Ovary (tissue), 9 donors: ENCODE results near the gene PRKG1. TPM values are rescaled to one million over a fixed set of nuclear protein-coding genes. Genes with fewer than 3 reads are reported as not detected.
A peak's percentile ranks its signal among the peaks of the same experiment; 100 is the strongest.

Source experiments
- DNase-seq, 5 donors: peaks; one replicate each; pipeline ENCODE4 v3.0.0-alpha.2; 2019 to 2020
- H3K27ac ChIP-seq, 2 donors: fragments of 200-600 bp; one replicate each; pipeline versions ENCODE4 v1.5.1 to v1.8.0; 2019 to 2022
- H3K27me3 ChIP-seq: fragments of 200-600 bp; one replicate; pipeline ENCODE4 v1.8.0; 2022
- H3K36me3 ChIP-seq: fragments of 200-600 bp; sonication (generic); one replicate; pipeline ENCODE4 v1.5.1; 2019
- H3K4me1 ChIP-seq: one replicate; pipeline ENCODE4 v1.8.1; 2013; ENCODE audit warnings: mild to moderate bottlenecking, moderate library complexity; ENCODE audit not compliant: insufficient read depth
- H3K4me3 ChIP-seq: fragments of 200-600 bp; sonication (generic); one replicate; pipeline ENCODE4 v1.5.1; 2017
- H3K9me3 ChIP-seq, 2 donors: fragments of 200-600 bp in 1 of 2; sonication (generic) in 1 of 2; one replicate each; pipeline versions ENCODE4 v1.5.1 to v1.8.1; 2013 to 2019; ENCODE audit warnings: mild to moderate bottlenecking in 1 of 2, moderate library complexity in 1 of 2
- EP300 ChIP-seq: sonication (generic); formaldehyde crosslinking; IDR thresholded peaks from one replicate; pipeline ENCODE4 v1.6.1; 2017; ENCODE audit warnings: antibody characterized with exemption
- POLR2A ChIP-seq: fragments of 450-650 bp; IDR thresholded peaks from one replicate; pipeline ENCODE4 v1.6.1; 2017; ENCODE audit warnings: antibody characterized with exemption, mild to moderate bottlenecking, moderate library complexity
- WGBS, 3 donors: extraction: QIAGEN DNeasy Blood & Tissue Kit in 1 of 3; methylation state at CpG; one replicate each; pipeline versions ENCODE4 v1.1.5 to v1.1.7; 2013 to 2017; 5-methylcytosine and 5-hydroxymethylcytosine counted together
- intact Hi-C, 4 donors: fragments of 100-400 bp; cut with DNase I; formaldehyde crosslinking; loops; one replicate each; pipeline versions ENCODE4 v1.11.0 to v1.15.1; 2022 to 2023
- polyA plus RNA-seq, 2 donors: library from polyadenylated mRNA; stranded (reverse); fragments of 200-250 nt in 1 of 2; fragments of 350-450 nt in 1 of 2; fragmentation: Illumina TruSeq in 1 of 2; extraction: RNeasy Lipid Tissue Mini Kit (QIAGEN cat#74804) in 1 of 2; gene quantifications; one replicate each; pipeline ENCODE4 v1.2.3, GENCODE V29; 2013 to 2014
- total RNA-seq, 7 donors: library from RNA; depleted of rRNA in 2 of 7; stranded (reverse); fragments of >200 nt in 2 of 7; fragmentation: NEBNext Ultra II Directional in 3 of 7; extraction: Animal tissue kit (Norgen Biotek cat#: 25700) in 3 of 7; gene quantifications; one replicate each; pipeline versions ENCODE4 v1.1.0 to v1.2.4, GENCODE V29; 2016 to 2023
- TF ChIP-seq, protein P1 (sequence below), 3 donors: fragments of 450-650 bp in 2 of 3; fragments of 200-600 bp in 1 of 3; IDR thresholded peaks; one replicate each; pipeline versions ENCODE4 v1.5.1 to v1.8.0; 2016 to 2022; ENCODE audit warnings: antibody characterized with exemption in 3 of 3, mild to moderate bottlenecking in 1 of 3
- donor health status: DM: no; HTN: no; CAD: no; lungs with moderate emphysema.
- donor health status: DM: no; HTN: no; CAD: no.
- donor health status: Bipolar disorder and iron deficiency.
- donor health status: DM: yes; HTN: yes; CAD: no.
- donor health status: DM: no; HTN: no; CAD: no.
- donor health status: DM: yes; HTN: yes; CAD: no.

Gene PRKG1
- total and polyA plus RNA-seq, 9 donors: 2.8 to 21.1 (median 15.7) TPM

DNA sequence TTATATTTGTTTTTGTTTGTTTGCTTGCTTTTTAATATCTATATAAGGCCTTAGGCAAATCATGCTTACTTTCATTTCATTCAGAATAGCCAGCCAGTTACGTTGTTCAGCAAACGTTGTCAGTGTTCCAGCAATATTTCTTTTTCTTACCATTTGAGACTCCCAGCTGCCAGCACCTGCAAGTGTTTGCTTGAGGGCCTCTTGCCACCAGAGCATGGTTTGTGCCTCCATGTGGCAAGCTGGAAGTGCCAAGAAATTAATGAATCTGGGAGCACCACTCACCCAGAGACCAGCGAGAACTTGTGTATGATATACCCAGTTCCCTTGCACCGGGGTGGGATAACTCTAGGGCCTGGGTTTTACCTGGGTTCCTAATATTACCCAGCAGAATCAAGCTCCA is 802.2 kb downstream of the PRKG1 start:
- no peaks in the 10 kb centered on the region for H3K36me3 ChIP-seq
- TF ChIP-seq, protein P1, sequence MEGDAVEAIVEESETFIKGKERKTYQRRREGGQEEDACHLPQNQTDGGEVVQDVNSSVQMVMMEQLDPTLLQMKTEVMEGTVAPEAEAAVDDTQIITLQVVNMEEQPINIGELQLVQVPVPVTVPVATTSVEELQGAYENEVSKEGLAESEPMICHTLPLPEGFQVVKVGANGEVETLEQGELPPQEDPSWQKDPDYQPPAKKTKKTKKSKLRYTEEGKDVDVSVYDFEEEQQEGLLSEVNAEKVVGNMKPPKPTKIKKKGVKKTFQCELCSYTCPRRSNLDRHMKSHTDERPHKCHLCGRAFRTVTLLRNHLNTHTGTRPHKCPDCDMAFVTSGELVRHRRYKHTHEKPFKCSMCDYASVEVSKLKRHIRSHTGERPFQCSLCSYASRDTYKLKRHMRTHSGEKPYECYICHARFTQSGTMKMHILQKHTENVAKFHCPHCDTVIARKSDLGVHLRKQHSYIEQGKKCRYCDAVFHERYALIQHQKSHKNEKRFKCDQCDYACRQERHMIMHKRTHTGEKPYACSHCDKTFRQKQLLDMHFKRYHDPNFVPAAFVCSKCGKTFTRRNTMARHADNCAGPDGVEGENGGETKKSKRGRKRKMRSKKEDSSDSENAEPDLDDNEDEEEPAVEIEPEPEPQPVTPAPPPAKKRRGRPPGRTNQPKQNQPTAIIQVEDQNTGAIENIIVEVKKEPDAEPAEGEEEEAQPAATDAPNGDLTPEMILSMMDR (IDR thresholded peaks at IDR 0.05): no peak
- no peak for TF ChIP-seq EP300
- TF ChIP-seq POLR2A: no peak
- no peaks in the 10 kb centered on the region for H3K4me1 ChIP-seq
- intact Hi-C loops: loop anchor here in 1 of 4 donors (10.0 kb wide), 1 partner anchor 182 kb away; the partner anchor contains the start of gene CSTF2T
- no peaks in the 10 kb centered on the region for H3K27me3 ChIP-seq
- DNase-seq: no peak
- H3K9me3 ChIP-seq: peaks cover 0 to 2% of the 10 kb centered on the region in 2 donors
- no peak overlapping the region for H3K27ac ChIP-seq
- no peak overlapping the region for H3K4me3 ChIP-seq
- 50 to 54% (median 53%) methylated on average over 4 of the region's 4 CpGs for WGBS, 3 donors

DNA sequence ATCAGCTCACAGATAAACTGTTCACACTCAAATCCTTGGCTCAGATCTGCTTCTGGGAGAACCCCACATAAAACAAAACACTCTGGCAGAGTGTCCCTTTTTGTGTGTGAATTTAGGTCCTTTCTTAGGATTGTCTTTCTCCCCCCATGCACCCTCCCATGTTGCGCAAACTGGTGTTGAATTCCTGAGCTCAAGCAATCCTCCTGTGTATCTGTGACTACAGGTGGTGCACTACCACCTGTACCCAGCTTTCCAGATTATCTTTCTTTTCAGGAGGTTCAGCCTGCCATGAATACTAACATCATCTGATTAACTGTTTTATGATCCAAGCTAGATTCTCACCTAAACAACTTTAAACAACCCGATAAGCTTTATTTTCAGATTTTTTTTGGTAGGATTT is 802.7 kb downstream of the PRKG1 start:
- H3K27me3 ChIP-seq: no peaks in the 10 kb centered on the region
- no peak overlapping the region for H3K27ac ChIP-seq
- H3K4me1 ChIP-seq: no peaks in the 10 kb centered on the region
- TF ChIP-seq POLR2A (no peak), EP300 (no peak)
- TF ChIP-seq, protein P1 (IDR thresholded peaks at IDR 0.05): no peak
- H3K4me3 ChIP-seq: no peak overlapping the region
- peaks cover 0 to 2% of the 10 kb centered on the region in 2 donors for H3K9me3 ChIP-seq
- no peak for DNase-seq
- intact Hi-C loops: loop anchor here in 1 of 4 donors (10.0 kb wide), 1 partner anchor 182 kb away; the partner anchor contains the start of gene CSTF2T
- H3K36me3 ChIP-seq: no peaks in the 10 kb centered on the region
- 94 to 96% (median 95%) methylated on average over 2 of the region's 2 CpGs for WGBS, 3 donors

DNA sequence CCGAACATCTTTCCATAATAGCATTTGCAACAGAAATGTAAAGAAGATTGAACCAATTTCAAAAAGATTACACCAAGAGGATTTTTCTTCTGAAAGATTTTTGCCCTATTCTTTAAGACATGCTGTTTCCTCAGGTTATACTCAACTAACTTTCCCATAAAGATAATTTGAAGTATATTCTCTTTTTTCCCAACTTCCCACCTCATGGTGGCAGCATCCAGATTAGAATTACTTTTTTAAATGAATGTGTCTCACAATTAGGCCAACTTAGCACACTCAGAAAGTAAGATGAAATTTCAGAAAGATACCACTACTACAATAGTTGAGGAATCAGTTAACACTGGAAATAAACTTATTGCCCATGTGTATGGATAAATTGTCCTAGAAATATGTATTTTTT is 803.3 kb downstream of the PRKG1 start:
- intact Hi-C loops: loop anchor here in 1 of 4 donors (10.0 kb wide), 1 partner anchor 183 kb away; the partner anchor contains the start of gene CSTF2T
- H3K36me3 ChIP-seq: no peaks in the 10 kb centered on the region
- DNase-seq: no peak
- H3K27me3 ChIP-seq: no peaks in the 10 kb centered on the region
- TF ChIP-seq POLR2A: no peak
- TF ChIP-seq, protein P1 (IDR thresholded peaks at IDR 0.05): no peak
- TF ChIP-seq EP300: no peak
- H3K4me1 ChIP-seq: no peaks in the 10 kb centered on the region
- peaks cover 0 to 2% of the 10 kb centered on the region in 2 donors for H3K9me3 ChIP-seq
- H3K27ac ChIP-seq: no peak overlapping the region
- H3K4me3 ChIP-seq: no peak overlapping the region
- 81 to 90% (median 89%) methylated on average over 1 of the region's 1 CpG for WGBS, 3 donors

DNA sequence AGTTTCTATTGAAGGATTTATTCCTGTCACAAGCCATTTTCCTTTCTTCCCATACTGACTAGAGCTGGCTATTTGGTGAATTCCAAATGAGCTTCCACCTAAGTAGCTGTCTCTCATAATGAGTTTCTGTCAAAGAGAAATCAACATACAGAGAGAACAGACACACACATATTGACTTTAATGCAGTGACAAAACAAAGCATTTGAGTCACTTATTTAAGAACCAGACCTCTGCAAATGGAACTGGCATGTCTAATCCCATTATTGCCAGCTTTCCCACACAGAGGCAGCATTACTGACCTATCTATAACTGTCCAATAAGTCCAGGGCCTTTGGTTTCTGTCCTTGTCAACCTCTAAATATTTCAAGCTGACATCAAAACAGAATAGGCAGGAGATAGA is 804.4 kb downstream of the PRKG1 start:
- no peaks in the 10 kb centered on the region for H3K4me1 ChIP-seq
- peaks cover 0 to 2% of the 10 kb centered on the region in 2 donors for H3K9me3 ChIP-seq
- H3K4me3 ChIP-seq: no peak overlapping the region
- peak overlapping the region in 1 of 2 donors; percentile 22 for H3K27ac ChIP-seq
- TF ChIP-seq, protein P1 (IDR thresholded peaks at IDR 0.05): no peak
- TF ChIP-seq POLR2A (no peak), EP300 (no peak)
- DNase-seq: no peak
- H3K27me3 ChIP-seq: no peaks in the 10 kb centered on the region
- intact Hi-C loops: loop anchor here in 1 of 4 donors (10.0 kb wide), 1 partner anchor 184 kb away; the partner anchor contains the start of gene CSTF2T
- H3K36me3 ChIP-seq: no peaks in the 10 kb centered on the region
